GM19099 (cell line): ENCODE data around the gene FOXE1.

Source experiments
- POLR2A ChIP-seq: IDR thresholded peaks from 3 replicates; pipeline ENCODE4 v1.6.1; 2011; ENCODE audit warnings: low read depth; ENCODE audit not compliant: insufficient read length; ENCODE audit errors: extremely low read depth

The FOXE1 gene

DNA sequence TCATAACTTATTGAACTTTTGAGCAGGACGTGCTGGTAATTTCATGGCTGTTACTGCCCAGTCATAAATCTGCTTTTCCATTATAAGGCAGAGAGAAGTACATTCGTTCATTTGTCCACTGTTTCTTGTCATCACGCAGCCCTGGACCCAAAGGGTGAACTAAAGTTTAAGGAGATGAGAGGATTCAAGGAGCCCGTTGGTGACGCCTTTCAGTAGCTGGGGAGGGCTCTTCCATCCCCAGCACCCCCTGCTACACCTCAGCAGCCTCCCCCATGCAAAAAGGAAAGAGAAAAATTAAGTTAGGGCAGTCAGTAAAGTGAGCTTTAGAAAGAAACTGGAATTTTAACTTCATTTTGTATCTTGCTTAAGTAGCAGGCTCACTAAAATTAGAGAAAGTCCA, 2.9 kb downstream of the FOXE1 start:
- no peak for TF ChIP-seq POLR2A

DNA sequence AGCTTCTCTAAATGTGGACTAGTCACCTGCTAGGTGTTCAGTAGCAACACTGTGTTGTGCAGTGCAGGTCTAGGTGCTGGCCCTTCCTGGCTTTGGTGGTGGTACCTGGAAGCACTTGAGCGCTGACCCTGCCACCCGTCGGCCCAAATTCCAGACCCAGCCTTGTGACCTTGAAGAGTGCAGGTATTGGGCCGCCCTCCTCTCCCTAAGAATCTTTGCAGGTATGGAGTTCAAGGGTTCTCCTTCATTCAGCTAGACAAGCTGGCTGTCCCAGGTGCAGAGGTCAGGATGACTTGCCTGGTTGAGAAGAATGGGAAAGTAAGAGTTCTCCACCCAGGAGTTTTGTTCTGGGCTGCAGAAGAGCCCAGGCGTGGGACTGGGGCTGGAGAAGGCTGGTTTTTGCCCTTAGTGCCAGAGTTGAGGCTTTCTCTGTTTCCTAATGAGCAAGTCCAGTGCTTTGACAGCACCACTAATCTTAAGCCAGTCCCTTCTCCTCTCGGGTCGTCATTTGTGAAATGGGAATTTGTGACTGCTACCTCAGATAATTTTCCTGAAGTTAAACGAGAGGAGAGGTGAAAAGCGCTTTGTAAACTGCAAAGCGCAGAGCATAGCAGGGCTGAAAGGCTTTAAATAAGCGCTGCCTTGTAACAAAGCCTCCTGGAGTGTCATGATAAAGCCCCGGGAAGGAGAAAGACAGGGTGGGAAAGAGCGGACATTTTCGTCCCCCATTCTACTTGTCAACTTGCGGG, 4.0 kb downstream of the FOXE1 start:
- TF ChIP-seq POLR2A = no peak

DNA sequence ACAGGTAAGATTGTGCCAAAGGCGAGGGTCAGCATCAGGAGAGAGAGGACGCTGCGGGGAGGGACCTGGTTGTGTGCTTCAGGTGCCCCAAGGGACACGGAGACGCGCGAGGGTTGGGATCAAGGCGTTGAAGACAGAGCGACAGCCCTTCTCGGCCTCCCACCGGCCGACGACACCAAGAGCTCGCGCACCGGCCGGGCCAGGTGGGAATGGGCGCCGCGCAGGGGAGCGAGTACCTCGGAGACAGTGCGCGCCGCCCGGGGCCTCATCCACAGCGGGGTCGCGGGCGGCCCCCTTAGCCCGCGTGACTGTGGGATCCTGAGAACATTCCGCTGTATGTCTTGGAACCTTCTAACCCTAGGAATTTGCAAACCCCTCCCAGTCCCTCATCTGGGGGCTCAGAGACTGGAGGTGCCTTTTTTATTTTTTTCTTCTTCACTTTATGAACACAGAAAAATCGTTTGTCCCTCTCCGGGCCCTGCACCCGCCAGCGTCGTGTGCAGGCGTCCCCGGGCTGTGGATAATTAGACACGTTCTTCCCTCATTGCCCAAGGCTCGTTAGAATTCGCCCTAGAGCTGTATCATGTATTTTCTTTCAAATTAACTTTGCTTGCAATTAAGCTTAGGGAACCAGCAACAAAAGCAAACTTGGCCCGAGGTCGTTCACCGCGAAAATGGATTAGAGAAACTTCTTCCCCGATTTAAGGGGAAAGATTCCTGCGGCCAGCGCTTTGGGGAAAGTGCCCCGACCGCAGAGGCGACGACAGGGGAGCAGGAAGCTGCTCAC, 4.8 kb downstream of the FOXE1 start:
- TF ChIP-seq POLR2A = no peak

DNA sequence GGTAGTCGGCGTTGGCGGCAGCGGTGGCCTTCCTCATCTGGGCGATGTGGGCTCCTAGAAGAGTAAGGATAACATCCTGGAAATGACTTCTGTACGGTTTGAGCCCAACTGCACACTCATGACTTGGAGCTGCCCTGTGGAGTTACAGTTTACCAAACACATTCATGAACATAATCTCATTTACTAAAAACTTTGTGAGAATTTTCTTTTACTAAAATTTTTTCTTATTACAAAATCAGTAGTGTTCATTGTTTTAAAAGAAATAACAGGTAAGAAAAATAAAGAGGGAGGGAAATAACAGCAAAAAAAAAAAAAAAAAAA, 5.3 kb downstream of the FOXE1 start:
- TF ChIP-seq POLR2A = no peak

DNA sequence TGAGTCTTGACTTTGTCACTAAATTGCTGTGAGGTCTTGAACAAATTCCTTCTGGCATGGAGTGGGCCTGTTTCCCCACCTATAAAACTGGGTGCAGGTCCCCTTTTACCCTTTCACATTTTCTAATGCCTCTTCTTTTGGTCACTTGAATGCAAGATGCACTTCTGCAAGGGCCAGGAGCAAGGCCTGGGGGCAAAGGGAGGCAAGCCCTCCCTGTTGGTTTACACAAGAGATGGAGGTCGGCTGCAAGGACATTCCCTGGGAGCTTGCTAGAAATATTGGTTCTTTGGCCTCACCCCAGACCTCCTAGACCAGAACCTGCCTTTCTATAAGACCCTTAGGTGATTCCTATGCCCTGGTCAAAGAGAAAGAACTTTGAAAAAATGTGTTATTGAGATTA, 5.8 kb downstream of the FOXE1 start:
- no peak for TF ChIP-seq POLR2A

DNA sequence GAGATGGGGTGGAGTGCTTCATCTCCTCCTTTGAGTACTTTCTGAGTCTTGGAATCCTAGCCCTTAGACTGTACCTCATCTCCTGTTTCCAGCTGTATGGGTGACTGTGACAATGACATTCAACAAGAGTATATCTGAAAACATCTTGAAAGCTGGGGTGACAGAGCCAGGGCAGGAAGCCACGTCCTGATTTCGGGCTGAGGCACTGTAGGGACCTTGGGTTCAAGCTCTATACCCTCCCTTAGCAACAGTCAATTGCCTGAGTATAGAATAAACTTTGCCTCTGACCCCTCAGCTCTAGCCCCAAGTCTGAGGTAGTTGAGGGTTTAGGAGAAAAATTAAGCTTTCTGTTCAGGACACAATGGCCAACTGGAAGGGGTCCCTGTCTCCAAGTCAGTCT, 6.3 kb downstream of the FOXE1 start:
- TF ChIP-seq POLR2A = no peak

DNA sequence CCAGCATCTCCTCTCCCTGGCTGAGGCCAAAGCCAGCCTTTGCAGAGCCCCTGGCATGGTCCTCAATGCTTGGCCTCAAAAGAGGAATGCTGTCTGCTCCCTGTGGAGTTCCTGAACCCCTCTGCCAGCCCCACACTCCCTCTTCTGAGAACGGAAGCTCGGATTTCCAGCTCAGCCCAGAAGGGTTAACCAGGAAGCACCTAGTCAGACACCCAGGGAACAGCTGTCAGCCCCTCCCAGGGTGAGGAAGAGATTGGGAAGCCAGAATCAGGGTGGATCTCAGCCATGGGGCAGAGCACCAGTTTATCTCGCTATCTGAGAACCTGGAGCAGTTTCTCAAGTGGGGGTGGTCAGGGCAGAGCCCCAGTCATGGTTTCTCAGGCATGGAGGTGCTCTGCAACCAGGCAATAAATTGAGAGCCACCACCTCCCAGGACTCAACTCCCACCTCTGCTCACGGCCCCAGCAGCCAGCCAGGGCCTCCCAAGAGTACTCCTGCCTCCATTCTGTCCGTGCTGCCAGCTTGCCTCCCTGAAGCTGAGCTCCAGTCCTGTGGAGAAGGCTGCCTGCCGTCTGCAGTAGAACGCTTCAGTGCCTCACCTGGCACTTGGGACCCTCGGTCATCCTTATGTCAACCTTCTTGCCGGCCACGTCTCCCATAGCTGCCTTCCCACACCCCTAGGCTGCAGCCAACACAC, 7.6 kb downstream of the FOXE1 start:
- no peak for TF ChIP-seq POLR2A

DNA sequence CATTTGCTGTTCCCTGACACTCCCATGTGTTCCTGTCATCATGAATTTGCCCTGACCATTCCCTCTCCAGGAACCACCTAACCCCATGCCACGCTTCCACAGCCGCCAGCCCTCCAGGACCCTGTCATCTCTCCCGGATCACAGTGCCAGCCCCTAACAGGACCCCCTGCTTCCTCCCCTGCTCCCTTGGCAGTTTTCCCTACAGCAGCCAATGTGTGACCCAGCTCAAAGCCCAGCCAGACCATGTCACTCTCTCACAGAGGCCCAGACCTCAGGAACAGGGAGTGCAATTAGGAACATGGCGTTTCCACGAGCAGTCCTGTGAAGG, 8.1 kb downstream of the FOXE1 start:
- no peak for TF ChIP-seq POLR2A

DNA sequence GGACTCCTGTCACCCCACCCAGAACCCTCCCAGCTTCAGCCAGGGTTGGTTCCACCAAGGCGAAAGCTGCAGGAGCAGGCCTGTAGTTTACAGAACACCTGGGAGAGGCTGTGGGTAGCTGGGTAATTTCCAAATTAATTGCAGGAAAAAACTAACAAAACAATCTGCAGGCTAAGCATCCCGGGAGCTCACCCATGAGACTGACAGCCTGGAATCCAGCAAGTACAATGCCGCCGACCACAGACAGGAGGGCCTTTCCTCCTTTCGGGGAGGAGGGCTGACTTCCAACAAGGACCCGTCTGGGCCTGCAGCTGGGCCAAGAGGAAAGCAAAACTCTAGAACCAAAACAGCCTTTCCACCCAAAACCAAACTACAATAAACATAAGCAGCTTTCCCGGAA, 10.3 kb downstream of the FOXE1 start:
- no peak for TF ChIP-seq POLR2A

DNA sequence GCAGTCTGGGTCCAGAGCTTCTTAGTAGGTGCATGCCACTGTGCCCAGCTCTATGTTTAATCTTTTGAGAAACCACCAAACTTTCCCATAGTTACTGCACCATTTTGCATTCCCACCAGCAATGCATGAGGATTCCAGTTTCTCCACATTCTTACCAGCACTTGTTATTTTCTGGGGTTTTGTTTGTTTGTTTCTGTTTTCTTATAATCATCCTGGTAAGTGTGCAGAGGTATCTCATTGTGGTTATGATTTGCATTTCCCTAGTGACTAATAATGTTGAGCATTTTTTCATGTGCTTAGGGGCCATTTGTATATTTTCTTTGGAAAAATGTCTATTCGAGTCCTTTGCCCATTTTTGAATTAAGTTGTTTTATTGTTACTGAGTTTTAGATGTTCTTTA, 11.4 kb downstream of the FOXE1 start:
- no peak for TF ChIP-seq POLR2A

DNA sequence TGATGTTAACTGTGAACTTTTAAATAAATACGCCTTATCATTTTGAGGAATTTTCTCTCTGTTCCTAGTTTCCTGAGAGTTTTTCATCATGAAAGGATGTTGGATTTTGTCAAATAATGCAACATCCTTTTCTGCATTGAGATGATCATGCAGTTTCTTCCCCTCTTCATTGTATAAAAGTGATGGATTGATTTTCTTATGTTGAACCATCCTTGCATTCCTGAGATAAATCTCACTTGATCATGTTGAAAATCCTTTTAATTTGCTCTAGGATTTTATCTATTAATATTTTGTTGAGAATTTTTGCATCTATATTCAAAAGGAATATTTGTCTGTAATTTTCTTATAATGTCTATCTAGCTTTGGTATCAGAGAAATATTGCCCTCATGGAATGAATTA, 13.3 kb downstream of the FOXE1 start:
- no peak for TF ChIP-seq POLR2A

DNA sequence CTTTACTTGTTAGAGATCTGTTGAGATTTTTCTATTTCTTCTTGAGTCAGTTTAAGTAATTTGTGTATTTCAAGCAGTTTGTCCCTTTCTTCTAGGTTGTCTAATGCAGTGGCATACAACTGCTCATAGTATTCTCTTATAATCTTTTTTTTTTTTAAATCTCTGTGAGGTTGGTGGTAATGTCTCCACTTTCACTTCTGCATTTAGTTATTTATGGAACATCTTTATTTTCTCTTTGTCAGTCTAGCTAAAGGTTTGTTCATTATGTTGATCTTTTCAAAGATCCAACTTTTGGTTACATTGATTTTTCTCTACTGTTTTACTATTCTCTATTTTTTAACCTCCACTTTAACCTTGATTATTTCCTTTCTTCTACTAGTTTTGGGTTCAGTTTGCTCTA, 13.8 kb downstream of the FOXE1 start:
- no peak for TF ChIP-seq POLR2A

DNA sequence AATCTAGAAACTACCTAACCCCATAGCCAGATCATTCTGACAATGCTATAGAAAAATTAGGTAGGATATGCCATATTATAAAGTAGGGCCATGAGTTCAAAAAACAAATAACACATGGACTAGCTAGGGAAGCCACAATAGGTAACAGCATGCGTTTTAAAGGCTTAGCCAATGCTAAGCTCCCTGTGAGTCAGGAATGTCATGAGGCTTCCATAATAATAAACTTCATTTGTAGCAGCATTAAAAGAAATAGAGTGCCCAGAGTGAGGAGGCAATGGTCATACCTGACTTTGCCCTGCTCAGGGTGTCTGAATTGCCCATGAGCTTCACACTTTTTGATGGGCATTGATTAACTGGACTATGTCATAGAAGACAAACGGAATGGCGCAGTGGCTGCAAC, 15.8 kb downstream of the FOXE1 start:
- no peak for TF ChIP-seq POLR2A

DNA sequence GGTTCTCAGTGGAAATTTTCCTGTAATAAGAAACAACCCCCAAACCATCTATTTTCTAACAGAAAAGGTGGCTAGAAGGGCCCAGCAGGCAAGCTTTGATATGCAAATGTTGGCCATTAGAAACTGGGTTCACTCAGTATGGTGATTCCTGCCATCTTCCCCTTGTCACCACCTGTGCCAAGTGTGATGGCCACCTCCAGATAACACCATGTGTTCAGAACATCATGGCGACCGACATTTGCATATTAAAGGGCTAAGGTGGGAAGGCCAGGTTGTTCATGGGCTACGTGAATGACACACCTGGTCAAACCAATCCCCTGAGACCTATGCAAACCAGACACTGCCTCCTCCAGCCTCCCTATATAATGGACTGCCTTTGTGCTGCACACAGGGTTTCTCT, 20.4 kb downstream of the FOXE1 start:
- TF ChIP-seq POLR2A = no peak

DNA sequence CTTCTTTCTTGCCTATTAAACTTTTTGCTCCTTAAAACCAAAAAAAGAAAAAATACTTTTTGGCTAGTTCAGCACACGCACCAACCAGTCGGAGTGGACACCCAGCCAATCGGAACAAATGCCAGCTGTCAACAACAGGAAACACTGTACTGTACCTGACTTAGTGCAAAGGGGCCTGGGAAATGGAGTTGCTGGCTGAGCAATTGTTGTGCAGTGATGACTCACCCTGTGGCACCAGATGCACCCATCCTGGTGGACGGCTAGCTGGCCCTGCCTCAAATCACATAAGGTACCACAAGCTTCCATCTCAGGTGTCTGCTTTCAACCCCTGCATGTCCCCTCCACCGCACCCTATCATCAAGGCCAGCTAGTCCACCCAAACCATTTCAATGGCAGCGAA, 20.9 kb downstream of the FOXE1 start:
- no peak for TF ChIP-seq POLR2A

DNA sequence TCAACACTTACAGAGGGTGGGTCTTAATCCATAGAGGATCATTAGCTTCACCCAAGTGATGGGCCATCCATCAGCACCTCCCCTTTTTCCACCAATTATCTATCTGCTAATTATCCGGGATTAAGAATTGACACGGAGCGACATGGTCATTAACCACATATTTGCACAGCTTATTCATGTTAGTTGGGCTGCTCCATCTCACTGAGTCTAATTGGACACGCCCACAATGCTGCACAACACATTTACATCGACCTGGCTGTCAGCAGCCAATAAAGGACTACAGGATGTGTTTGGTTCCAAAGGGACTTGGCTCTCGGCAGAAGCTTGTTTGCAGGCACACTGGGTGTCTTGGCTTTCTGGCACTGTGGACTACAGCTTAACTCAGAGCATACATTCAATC, 21.6 kb downstream of the FOXE1 start:
- no peak for TF ChIP-seq POLR2A
